CD4-positive, alpha-beta memory T cell (primary cell): ENCODE results near the gene FLT4. TPM values are rescaled to one million over a fixed set of nuclear protein-coding genes. Genes with fewer than 3 reads are reported as not detected.

Source experiments
- CTCF ChIA-PET: fragments of 350-600 bp; sonication (Branson Sonifier 250); formaldehyde crosslinking; loops from one replicate; lab custom pipeline; 2021; ENCODE audit warnings: inconsistent platforms; ENCODE audit not compliant: partially characterized antibody; lab: Charles Lee
- POLR2A ChIA-PET: fragments of 350-600 bp; sonication (Branson Sonifier 250); formaldehyde crosslinking; loops from one replicate; lab custom pipeline; 2021; ENCODE audit not compliant: partially characterized antibody; lab: Charles Lee
- DNase-seq, 5 donors: peaks; one replicate each; pipeline versions ENCODE4 v3.0.0 to v3.0.0-alpha.2; 2020 to 2022; ENCODE audit warnings: mixed read lengths in 1 of 5
- H3K27ac ChIP-seq: one replicate; pipeline ENCODE4 v1.7.0; 2013; ENCODE audit warnings: low read depth, low read length
- H3K27me3 ChIP-seq: 2 replicates; pipeline ENCODE4 v1.7.0; 2013; ENCODE audit warnings: mild to moderate bottlenecking, low read length, moderate library complexity; ENCODE audit not compliant: insufficient read depth
- H3K36me3 ChIP-seq: 2 replicates; pipeline ENCODE4 v1.7.0; 2013; ENCODE audit warnings: mild to moderate bottlenecking, low read length, moderate library complexity; ENCODE audit not compliant: insufficient read depth
- H3K4me1 ChIP-seq: 2 replicates; pipeline ENCODE4 v1.7.0; 2013; ENCODE audit warnings: mild to moderate bottlenecking, low read length, moderate library complexity; ENCODE audit not compliant: insufficient read depth
- H3K4me3 ChIP-seq, 2 donors: one replicate each; pipeline ENCODE4 v1.7.0; 2013; ENCODE audit warnings: low read length in 2 of 2, mild to moderate bottlenecking in 1 of 2
- H3K9me3 ChIP-seq, 2 donors: one replicate each; pipeline ENCODE4 v1.7.0; 2013; ENCODE audit warnings: low read length in 2 of 2, control low read depth in 1 of 2; ENCODE audit not compliant: control insufficient read depth in 1 of 2
- H3K27ac Mint-ChIP-seq, 7 donors: one replicate each; pipeline ENCODE4 v1.8.0; 2020 to 2021; ENCODE audit warnings: mixed read lengths in 7 of 7, mild to moderate bottlenecking in 6 of 7, inconsistent platforms in 3 of 7, moderate library complexity in 3 of 7
- H3K27me3 Mint-ChIP-seq, 2 donors: one replicate each; pipeline ENCODE4 v1.8.0; 2020 to 2021; ENCODE audit warnings: mixed read lengths in 2 of 2
- H3K36me3 Mint-ChIP-seq, 2 donors: one replicate each; pipeline ENCODE4 v1.8.0; 2020 to 2021; ENCODE audit warnings: mixed read lengths in 2 of 2, inconsistent platforms in 1 of 2, mild to moderate bottlenecking in 1 of 2
- H3K4me1 Mint-ChIP-seq, 4 donors: one replicate each; pipeline ENCODE4 v1.8.0; 2020 to 2021; ENCODE audit warnings: mixed read lengths in 4 of 4, mild to moderate bottlenecking in 1 of 4
- H3K4me3 Mint-ChIP-seq, 8 donors: one replicate each; pipeline ENCODE4 v1.8.0; 2020 to 2021; ENCODE audit warnings: mixed read lengths in 8 of 8, mild to moderate bottlenecking in 7 of 8, moderate library complexity in 6 of 8, inconsistent platforms in 3 of 8
- H3K9me3 Mint-ChIP-seq, 8 donors: one replicate each; pipeline ENCODE4 v1.8.0; 2020 to 2021; ENCODE audit warnings: mixed read lengths in 8 of 8, mild to moderate bottlenecking in 5 of 8, inconsistent platforms in 3 of 8, moderate library complexity in 1 of 8
- intact Hi-C: fragments of 100-400 bp; cut with micrococcal nuclease; formaldehyde crosslinking; loops from one replicate; pipeline ENCODE4 v1.15.1; 2023
- polyA plus RNA-seq, 2 donors: library from polyadenylated mRNA; unstranded; fragments of 300-500 nt; fragmentation: Illumina TruSeq; gene quantifications; one replicate each; pipeline ENCODE4 v1.2.3, GENCODE V29; 2021
- total RNA-seq, 2 experiments: library from RNA; stranded (reverse); gene quantifications; one replicate each; pipeline ENCODE4 v1.2.3, GENCODE V29; 2021

The FLT4 gene
- total and polyA plus RNA-seq, 4 experiments from 2014 or later: 1.2 to 10.3 (median 6.9) TPM; not detected in 1

- DNase-seq: peak in 4 of 5 donors; percentile 30 to 38 (median 34)
- Histone ChIP-seq H3K9me3 (no peaks in the 10 kb centered on the region), H3K36me3 (no peaks in the 10 kb centered on the region), H3K4me1 (no peaks in the 10 kb centered on the region), H3K4me3 (no peak overlapping the region), H3K27ac (no peak overlapping the region), H3K27me3 (no peaks in the 10 kb centered on the region)
- intact Hi-C loops: loop anchor here (5.0 to 10.0 kb wide), 2 partner anchors 67 to 109 kb away; no protein-coding TSS in a partner anchor
- Mint-ChIP-seq H3K9me3 (no peaks in the 10 kb centered on the region), H3K36me3 (no peaks in the 10 kb centered on the region), H3K27me3 (peaks cover 2 to 4% of the 10 kb centered on the region in 2 donors), H3K4me3 (no peak overlapping the region), H3K4me1 (peaks cover 2 to 10% (median 6%) of the 10 kb centered on the region in 4 donors), H3K27ac (peak overlapping the region in 1 of 7 donors; percentile 9)
- ChIA-PET CTCF (interaction anchor here (0.9 to 2.0 kb wide), 3 partner anchors 28 to 112 kb away, joined by 3 to 5 read pairs (median 3); no protein-coding TSS in a partner anchor), POLR2A (no interaction called here)
Observed at GRCh38 chr5:180605554-180606214, 43.7 kb downstream of the FLT4 start.

- Histone ChIP-seq H3K27me3 (no peaks in the 10 kb centered on the region), H3K4me1 (no peaks in the 10 kb centered on the region), H3K9me3 (no peaks in the 10 kb centered on the region), H3K4me3 (no peak overlapping the region), H3K27ac (no peak overlapping the region), H3K36me3 (no peaks in the 10 kb centered on the region)
- Mint-ChIP-seq H3K27me3 (peaks cover 4 to 5% of the 10 kb centered on the region in 2 donors), H3K36me3 (no peaks in the 10 kb centered on the region), H3K4me1 (peaks cover 2 to 10% (median 6%) of the 10 kb centered on the region in 4 donors), H3K4me3 (no peak overlapping the region), H3K9me3 (no peaks in the 10 kb centered on the region), H3K27ac (no peak overlapping the region)
- no peak for DNase-seq
- POLR2A ChIA-PET: no interaction called here
- intact Hi-C loops: loop anchor here (10.0 kb wide), 1 partner anchor 111 kb away; no protein-coding TSS in a partner anchor
- CTCF ChIA-PET: interaction anchor here (0.9 kb wide), 1 partner anchor 29 kb away, joined by 3 read pairs; no protein-coding TSS in a partner anchor
Observed at GRCh38 chr5:180604271-180604670, 45.1 kb downstream of the FLT4 start.

DNA sequence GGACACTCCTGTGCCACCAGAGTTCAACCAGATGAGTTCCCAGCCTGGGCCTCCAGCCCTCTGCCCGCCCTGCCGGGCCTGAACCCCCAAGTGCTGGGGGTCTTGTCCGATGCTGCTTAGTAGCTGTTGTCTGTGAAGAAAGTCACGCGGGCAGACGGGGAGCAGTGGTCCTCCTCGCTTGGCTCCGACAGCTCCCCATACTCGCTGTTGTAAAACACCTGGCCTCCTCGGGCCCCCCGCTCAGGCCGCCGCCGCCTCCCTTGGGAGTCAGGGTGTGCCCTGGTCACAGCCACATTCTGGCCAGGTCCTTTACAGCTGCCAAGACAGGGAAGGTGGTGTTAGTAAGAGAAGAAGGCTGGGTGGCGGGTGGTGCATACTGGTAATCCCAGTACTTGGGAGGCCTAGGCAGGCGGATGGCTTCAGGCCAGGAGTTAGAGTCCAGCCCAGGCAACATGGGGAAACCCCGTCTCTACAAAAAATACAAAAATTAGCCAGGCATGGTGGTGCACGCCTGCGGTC is 46.3 kb downstream of the FLT4 start:
- no peak overlapping the region for H3K27ac Mint-ChIP-seq
- peaks cover 0 to 7% (median 3%) of the 10 kb centered on the region in 4 donors for H3K4me1 Mint-ChIP-seq
- DNase-seq: no peak
- peaks cover 4 to 5% of the 10 kb centered on the region in 2 donors for H3K27me3 Mint-ChIP-seq
- Histone ChIP-seq H3K9me3 (no peaks in the 10 kb centered on the region), H3K4me1 (no peaks in the 10 kb centered on the region), H3K27me3 (no peaks in the 10 kb centered on the region), H3K4me3 (no peak overlapping the region), H3K36me3 (no peaks in the 10 kb centered on the region), H3K27ac (no peak overlapping the region)
- ChIA-PET CTCF (interaction anchor here (0.7 kb wide), 1 partner anchor 307 kb away, joined by 3 read pairs; no protein-coding TSS in a partner anchor), POLR2A (no interaction called here)
- intact Hi-C loops: loop anchor here (10.0 kb wide), 1 partner anchor 112 kb away; no protein-coding TSS in a partner anchor
- no peaks in the 10 kb centered on the region for H3K9me3 Mint-ChIP-seq
- no peaks in the 10 kb centered on the region for H3K36me3 Mint-ChIP-seq
- no peak overlapping the region for H3K4me3 Mint-ChIP-seq

DNA sequence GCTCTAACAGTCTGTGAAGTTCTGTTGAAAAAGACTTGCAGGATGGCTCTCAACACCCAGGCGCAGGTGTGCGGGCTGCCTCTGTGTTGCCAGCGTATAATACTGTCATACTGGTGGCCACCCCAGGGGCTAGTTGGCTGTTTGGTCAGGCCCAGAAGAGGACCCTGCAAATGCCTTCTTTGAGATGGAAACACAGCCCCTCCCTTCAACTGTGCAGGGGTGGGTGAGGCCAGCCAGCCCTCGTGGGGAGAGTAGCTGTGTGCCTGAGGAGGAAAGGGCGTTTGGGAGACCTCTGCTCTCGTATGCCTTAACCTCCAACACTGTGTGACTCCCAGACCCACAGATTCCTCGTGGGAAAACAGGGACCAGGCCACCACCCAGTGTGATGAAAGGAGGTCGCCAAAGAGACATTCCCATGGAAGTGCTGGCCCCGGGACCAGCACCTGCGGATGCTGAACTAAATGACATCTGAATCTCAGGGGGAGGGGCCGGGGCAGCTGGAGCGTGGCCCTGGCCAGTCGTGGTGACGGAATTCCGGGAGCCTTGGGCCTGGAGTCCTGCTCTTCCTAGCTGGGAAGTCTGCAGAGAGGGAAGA is 46.8 kb downstream of the FLT4 start:
- H3K4me1 Mint-ChIP-seq: peaks cover 0 to 6% (median 1%) of the 10 kb centered on the region in 4 donors
- DNase-seq: no peak
- peaks cover 3 to 5% of the 10 kb centered on the region in 2 donors for H3K27me3 Mint-ChIP-seq
- H3K36me3 Mint-ChIP-seq: no peaks in the 10 kb centered on the region
- H3K9me3 ChIP-seq: no peaks in the 10 kb centered on the region
- no peaks in the 10 kb centered on the region for H3K27me3 ChIP-seq
- ChIA-PET POLR2A (no interaction called here), CTCF (no interaction called here)
- intact Hi-C loops: loop anchor here (10.0 kb wide), 1 partner anchor 112 kb away; no protein-coding TSS in a partner anchor
- H3K27ac Mint-ChIP-seq: no peak overlapping the region
- no peaks in the 10 kb centered on the region for H3K36me3 ChIP-seq
- H3K9me3 Mint-ChIP-seq: no peaks in the 10 kb centered on the region
- no peak overlapping the region for H3K27ac ChIP-seq
- no peak overlapping the region for H3K4me3 Mint-ChIP-seq
- no peak overlapping the region for H3K4me3 ChIP-seq
- no peaks in the 10 kb centered on the region for H3K4me1 ChIP-seq

- DNase-seq: no peak
- no peak overlapping the region for H3K4me3 Mint-ChIP-seq
- CTCF ChIA-PET: no interaction called here
- POLR2A ChIA-PET: no interaction called here
- no peaks in the 10 kb centered on the region for H3K9me3 ChIP-seq
- H3K27me3 ChIP-seq: no peaks in the 10 kb centered on the region
- peaks cover 3 to 5% of the 10 kb centered on the region in 2 donors for H3K27me3 Mint-ChIP-seq
- no peak overlapping the region for H3K4me3 ChIP-seq
- H3K36me3 Mint-ChIP-seq: no peaks in the 10 kb centered on the region
- intact Hi-C loops: loop anchor here (10.0 kb wide), 1 partner anchor 113 kb away; no protein-coding TSS in a partner anchor
- H3K4me1 Mint-ChIP-seq: peaks cover 0 to 6% (median 1%) of the 10 kb centered on the region in 4 donors
- H3K4me1 ChIP-seq: no peaks in the 10 kb centered on the region
- no peaks in the 10 kb centered on the region for H3K9me3 Mint-ChIP-seq
- H3K27ac Mint-ChIP-seq: peak overlapping the region in 1 of 7 donors; percentile 18
- no peaks in the 10 kb centered on the region for H3K36me3 ChIP-seq
- no peak overlapping the region for H3K27ac ChIP-seq
Observed at GRCh38 chr5:180601591-180602480, 47.6 kb downstream of the FLT4 start.

DNA sequence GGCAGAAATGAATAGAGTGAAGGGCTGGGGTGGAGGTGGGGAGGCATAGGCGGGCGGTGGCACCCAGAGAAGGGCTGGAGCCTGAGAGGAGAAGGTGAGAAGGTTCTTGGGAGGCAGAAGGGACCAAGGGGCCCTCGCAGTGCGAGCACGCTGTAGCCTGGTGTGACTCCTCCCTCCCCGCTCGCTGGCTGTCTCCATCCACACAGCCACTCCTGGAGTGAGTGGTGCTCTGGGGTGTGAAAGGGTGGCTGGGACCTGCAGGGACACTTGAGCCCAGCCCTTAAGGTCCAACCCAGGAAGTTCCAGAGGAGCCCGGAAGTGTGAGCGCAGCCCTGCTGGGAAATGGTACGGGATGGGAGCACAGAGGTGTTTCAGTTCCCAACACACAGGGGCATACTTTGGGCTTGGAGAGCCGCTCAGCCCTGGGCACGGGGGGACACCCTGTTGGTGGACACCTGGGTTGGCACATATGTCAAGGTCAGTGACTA is 48.8 kb downstream of the FLT4 start:
- Histone ChIP-seq H3K27me3 (no peaks in the 10 kb centered on the region), H3K4me1 (no peaks in the 10 kb centered on the region), H3K4me3 (no peak overlapping the region), H3K27ac (no peak overlapping the region), H3K9me3 (no peaks in the 10 kb centered on the region), H3K36me3 (no peaks in the 10 kb centered on the region)
- H3K36me3 Mint-ChIP-seq: no peaks in the 10 kb centered on the region
- no peaks in the 10 kb centered on the region for H3K4me1 Mint-ChIP-seq
- peaks cover 3% of the 10 kb centered on the region in 2 donors for H3K27me3 Mint-ChIP-seq
- CTCF ChIA-PET: no interaction called here
- H3K27ac Mint-ChIP-seq: no peak overlapping the region
- POLR2A ChIA-PET: no interaction called here
- H3K9me3 Mint-ChIP-seq: no peaks in the 10 kb centered on the region
- no peak for DNase-seq
- H3K4me3 Mint-ChIP-seq: no peak overlapping the region
- intact Hi-C loops: loop anchor here (10.0 kb wide), 1 partner anchor 114 kb away; no protein-coding TSS in a partner anchor
